GM13977 (cell line): Measurements from ENCODE around the gene SCAANT1.
A peak's percentile ranks its signal among the peaks of the same experiment; 100 is the strongest.

Experiments
- DNase-seq: peaks from one replicate; pipeline ENCODE4 v3.0.0; 2012; ENCODE audit warnings: low spot score
- CTCF ChIP-seq: IDR thresholded peaks from 2 replicates; pipeline ENCODE4 v1.5.1; 2012; ENCODE audit warnings: mild to moderate bottlenecking, control low read depth; ENCODE audit not compliant: insufficient read depth; ENCODE audit errors: extremely low read depth, missing control alignments
- in situ Hi-C: fragments of 300-500 bp; cut with MboI; formaldehyde crosslinking; loops from one replicate; pipeline ENCODE4 v1.12.0; 2022; ENCODE audit warnings: low sequenced_read_pairs, low pct_unique_long_range_greater_than_20kb, mixed read lengths, inconsistent platforms; ENCODE audit not compliant: unreplicated experiment

SCAANT1 gene

GRCh38 chr3:63911873-63912767, at the start of gene SCAANT1:
TSS of gene SCAANT1 (minus strand) at chr3:63912383.
- DNase-seq = peak; percentile 92
- in situ Hi-C loops = no loop called here
- TF ChIP-seq CTCF = peak; percentile 4

GRCh38 chr3:63961891-63962290, 49.7 kb upstream of the SCAANT1 start:
- in situ Hi-C loops = no loop called here
- DNase-seq = peak; percentile 26

GRCh38 chr3:63960048-63960711, 48.0 kb upstream of the SCAANT1 start:
- DNase-seq = no peak
- in situ Hi-C loops = no loop called here
- TF ChIP-seq CTCF = no peak

More at GRCh38 chr3:63961891-63962290, 49.7 kb upstream of the SCAANT1 start:
- peak; percentile 63 for TF ChIP-seq CTCF

GRCh38 chr3:63959146-63959545, 47.0 kb upstream of the SCAANT1 start:
- TF ChIP-seq CTCF = no peak

GRCh38 chr3:63955830-63956545, 43.8 kb upstream of the SCAANT1 start:
- no peak for TF ChIP-seq CTCF
- DNase-seq = no peak
- in situ Hi-C loops = no loop called here

More at GRCh38 chr3:63959146-63959545, 47.0 kb upstream of the SCAANT1 start:
- DNase-seq = no peak
- in situ Hi-C loops = no loop called here

GRCh38 chr3:63955036-63955650, 43.0 kb upstream of the SCAANT1 start:
- in situ Hi-C loops = no loop called here
- no peak for TF ChIP-seq CTCF
- no peak for DNase-seq
